Measurements from ENCODE around the gene EFNB2.

The EFNB2 gene

GRCh38 chr13:106479929-106480328 lies 55.5 kb downstream of the EFNB2 start:
- DNase-seq: no peak

GRCh38 chr13:106478116-106478515 lies 57.3 kb downstream of the EFNB2 start:
- DNase-seq: no peak

- DNase-seq: no peak
Measured at GRCh38 chr13:106477303-106477702, 58.2 kb downstream of the EFNB2 start.

- no peak for DNase-seq
Measured at GRCh38 chr13:106475852-106476251, 59.6 kb downstream of the EFNB2 start.

- DNase-seq: no peak
Measured at GRCh38 chr13:106474912-106475311, 60.5 kb downstream of the EFNB2 start.

DNA sequence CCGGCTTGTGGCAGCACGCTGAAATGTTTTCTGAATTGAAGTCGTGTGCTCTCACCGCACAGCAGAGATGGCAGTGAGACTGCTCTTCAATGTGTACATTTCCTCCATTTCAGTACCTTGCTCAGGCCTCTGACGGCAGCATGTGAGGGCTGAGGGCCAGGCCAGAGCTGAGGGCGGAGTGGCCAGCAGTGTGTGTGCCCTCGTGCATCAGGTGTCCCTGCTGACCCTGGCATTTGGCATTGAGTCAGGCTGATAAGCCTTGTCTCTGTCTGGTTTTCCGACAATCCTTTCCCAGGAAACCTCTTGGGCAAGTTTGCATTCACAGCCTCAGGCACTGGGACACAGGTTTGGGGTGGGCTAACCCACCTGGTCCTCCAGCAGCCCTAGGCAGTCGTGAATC lies 62.3 kb downstream of the EFNB2 start:
- DNase-seq: no peak

GRCh38 chr13:106472621-106473020 lies 62.8 kb downstream of the EFNB2 start:
- DNase-seq: no peak

DNA sequence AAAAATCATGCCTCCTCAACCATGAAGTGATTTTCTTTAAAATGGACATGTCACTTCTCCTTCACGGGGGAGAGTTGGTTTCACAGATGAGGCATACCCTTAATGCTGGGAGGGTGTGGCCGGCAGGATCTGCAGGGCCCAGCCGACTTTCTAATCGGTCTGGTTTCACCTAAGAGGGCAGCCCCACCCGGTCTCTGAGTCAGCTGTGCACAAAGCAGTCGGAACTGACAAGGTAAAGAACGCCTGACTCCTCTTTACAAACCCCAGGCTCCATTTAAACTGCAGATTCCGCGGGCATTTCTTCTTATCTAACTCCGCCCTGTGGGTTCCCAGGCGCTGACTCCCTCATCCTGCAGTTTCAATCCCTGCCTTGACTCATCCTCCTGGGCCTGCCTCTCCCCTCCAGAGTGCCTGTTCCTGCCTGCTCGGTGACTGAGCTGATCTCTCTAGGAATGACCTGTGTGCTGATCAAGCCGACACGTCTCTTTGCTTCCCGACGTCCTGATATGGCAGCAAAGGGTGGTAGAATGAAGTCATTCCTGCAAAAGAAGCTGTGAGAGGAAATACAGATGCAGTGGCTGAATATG lies 63.4 kb downstream of the EFNB2 start:
- no peak for DNase-seq

- DNase-seq: no peak
Measured at GRCh38 chr13:106470576-106470975, 64.9 kb downstream of the EFNB2 start.

GRCh38 chr13:106468744-106469590 lies 66.5 kb downstream of the EFNB2 start:
- no peak for DNase-seq

- no peak for DNase-seq
Measured at GRCh38 chr13:106468207-106468606, 67.3 kb downstream of the EFNB2 start.

DNA sequence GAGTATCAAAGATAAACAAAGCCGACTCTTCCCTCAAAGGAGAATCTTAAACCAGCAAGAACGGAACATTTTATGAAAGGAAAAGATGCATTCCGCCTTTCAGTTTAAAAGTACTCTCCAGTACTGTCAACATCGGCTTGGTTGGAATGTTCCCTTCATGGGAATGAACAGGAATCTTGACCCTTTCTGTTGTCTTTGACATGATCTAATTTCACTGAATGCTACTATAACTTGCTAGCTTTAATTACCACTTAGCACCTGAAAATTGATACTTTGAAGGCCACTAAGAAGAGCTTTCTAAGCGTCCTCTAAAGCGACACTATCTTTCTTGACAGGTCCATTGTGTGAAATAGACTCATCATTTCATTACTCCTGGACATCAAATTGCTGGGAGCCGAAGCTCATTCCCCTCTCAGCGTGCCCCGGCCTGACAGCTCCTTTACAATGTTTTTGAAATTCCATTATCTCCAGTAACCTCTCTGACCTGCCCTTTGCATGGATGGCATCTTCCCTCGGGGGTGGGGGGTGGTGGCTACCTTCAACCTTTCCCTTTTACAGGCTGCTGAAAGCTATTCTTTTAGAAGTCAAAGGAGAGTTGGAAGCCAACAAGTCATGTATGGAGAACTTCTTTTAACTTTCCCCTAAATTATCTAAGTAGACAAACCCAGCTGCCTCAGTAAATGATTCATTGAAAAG lies 67.9 kb downstream of the EFNB2 start:
- DNase-seq: no peak

DNA sequence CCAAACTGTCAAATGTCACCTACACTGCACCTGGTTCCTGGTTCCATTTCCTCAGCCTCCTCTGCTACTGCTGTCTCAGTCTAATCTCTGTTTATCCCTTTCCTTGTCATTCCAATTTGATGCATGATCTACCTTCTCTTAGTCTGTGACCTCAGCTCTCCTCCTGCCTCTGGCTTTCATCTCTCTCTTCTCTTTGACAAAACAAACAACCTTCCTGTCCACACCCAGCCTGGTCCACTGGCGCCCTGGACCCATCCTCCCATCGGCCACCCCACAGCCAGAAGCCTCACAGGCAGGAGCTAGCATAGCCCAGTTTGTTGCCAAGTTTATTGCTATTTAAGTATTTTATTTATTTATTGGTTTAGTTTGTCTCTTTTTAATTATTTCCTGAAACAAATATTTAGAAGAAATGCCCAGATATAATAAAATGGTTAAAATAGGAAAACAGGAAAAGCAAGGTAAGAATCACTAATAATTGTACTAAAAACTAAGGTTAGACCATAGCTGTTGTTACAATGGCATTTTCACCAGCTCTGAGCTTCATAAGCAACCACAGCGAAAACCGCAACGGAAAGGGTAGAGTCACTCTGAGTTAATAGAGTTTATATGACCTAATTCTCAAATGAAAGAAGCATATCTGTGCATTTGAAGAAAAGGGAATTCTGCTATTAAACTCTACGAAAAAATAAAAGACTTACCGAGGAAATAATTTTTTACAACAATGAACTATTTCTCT lies 68.6 kb downstream of the EFNB2 start:
- no peak for DNase-seq

GRCh38 chr13:106464076-106464475 lies 71.4 kb downstream of the EFNB2 start:
- no peak for DNase-seq

GRCh38 chr13:106462710-106463109 lies 72.8 kb downstream of the EFNB2 start:
- DNase-seq: no peak

- DNase-seq: no peak
Measured at GRCh38 chr13:106455777-106456176, 79.7 kb downstream of the EFNB2 start.

DNA sequence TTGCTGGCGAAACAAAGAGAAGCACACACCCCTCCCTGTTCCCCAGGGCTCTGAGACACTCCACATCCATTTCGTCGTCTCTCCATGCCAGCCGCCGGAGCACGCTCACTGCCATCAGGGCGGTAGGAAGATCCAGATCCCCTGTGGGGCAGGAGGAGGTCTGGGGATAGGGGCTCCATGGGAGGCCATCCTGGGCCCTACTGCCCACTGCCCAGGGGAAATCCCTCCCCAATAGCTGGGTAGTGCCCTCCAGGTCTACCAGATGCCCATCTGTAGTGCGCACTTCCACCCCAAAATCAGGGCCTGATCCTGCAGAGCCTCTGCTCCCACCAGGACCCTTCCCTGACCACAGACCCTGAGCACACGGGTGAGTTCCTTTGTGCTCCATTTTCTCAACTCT lies 80.3 kb downstream of the EFNB2 start:
- DNase-seq: no peak

DNA sequence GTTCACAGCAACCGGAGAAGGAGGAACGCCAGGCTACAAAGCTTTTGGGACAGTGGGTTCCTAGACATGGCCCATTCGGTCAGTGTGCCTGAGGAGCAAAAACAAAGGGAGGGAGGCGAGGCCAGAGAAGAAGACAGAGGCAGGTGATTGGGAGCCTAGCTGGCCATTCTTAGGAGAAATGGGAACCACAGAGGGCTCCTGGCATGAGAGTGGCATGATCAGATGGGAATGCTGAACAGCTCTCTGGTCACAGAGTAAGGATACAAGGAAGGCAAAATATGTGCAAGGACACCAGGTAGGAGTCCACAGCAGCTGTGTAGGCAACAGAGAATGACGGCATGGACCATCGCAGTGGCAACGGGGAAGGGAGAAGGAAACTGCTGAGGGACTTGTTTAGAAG lies 82.4 kb downstream of the EFNB2 start:
- DNase-seq: no peak

- no peak for DNase-seq
Measured at GRCh38 chr13:106450991-106451390, 84.5 kb downstream of the EFNB2 start.

GRCh38 chr13:106449096-106449495 lies 86.4 kb downstream of the EFNB2 start:
- no peak for DNase-seq

DNA sequence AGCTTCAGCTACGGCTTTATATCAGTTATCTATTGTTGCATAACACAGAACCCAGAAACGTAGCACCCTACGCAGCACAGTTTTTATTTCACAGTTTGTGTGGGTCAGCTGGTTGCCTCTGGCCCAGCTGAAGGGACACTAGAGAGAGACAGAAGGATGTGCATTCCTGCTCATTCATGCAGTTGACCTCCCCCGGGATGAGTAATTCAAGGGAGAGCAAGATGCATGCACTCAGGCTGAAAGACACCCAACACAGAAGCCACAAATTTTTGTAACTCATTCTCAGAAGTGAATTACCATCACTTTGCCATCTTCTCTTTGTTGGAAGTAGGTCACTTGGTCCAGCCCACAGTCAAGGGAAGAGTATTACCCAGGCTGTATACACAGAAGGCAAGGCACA lies 89.5 kb downstream of the EFNB2 start:
- DNase-seq: no peak

- no peak for DNase-seq
Measured at GRCh38 chr13:106443607-106444322, 91.7 kb downstream of the EFNB2 start.

- no peak for DNase-seq
Measured at GRCh38 chr13:106440866-106441265, 94.6 kb downstream of the EFNB2 start.
